Activated gamma-delta T cell treated with Interleukin-2 at 50 U/mL for 16 hours (primary cell): ENCODE results near the gene SGPL1.

Experiments used
- DNase-seq: peaks from one replicate; pipeline ENCODE4 v3.0.0-alpha.2; 2020

The SGPL1 gene

DNA sequence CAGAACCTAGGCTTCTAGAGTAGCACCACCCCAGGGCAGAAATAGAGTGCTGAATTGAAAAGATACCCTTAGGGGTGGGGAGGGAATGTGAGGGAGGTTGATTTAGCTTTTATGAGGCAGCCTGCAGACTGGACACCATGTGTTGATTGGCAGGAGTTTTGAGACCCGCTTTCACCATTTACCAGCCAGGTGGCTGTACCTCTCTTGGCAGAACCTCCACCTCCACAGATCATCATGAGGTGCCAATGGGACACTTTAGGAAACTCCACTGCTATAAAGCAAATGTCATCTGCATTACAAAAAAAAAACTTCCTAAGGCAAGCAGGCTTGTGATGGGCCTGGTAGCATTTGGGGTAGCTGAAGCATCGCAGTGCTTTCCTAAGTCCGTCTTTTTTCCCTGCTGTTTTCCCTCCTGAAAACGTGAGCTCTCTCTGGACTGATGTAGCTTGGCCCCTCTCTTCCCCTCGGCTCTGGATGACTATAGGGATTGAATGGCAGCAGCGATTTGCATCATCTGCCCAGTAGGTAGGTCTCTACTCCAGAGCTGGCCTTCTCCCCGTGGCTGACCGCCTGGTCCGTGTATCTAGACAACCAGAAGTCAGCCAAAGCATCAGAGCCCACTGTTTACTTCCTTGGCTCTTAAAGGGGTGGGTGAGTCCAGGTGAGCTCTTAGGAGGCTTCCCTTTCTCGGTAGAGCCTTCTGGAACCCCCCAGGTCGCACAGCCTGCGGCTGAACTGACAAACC is 71.3 kb downstream of the SGPL1 start:
- DNase-seq: no peak

- DNase-seq: peak; percentile 72
These were observed 72.4 kb downstream of the SGPL1 start, which contains the start of gene PCBD1 for GRCh38 chr10:70887804-70888800. Gene PCBD1, minus strand, starts transcription at chr10:70888565. Its CDS starts 32 bp downstream, at chr10:70888533.

- DNase-seq: no peak
These were observed 73.5 kb downstream of the SGPL1 start for GRCh38 chr10:70889291-70889690.

GRCh38 chr10:70890917-70891431 is 75.2 kb downstream of the SGPL1 start:
- no peak for DNase-seq

GRCh38 chr10:70891627-70892026 is 75.9 kb downstream of the SGPL1 start:
- DNase-seq: no peak

- DNase-seq: no peak
These were observed 76.9 kb downstream of the SGPL1 start for GRCh38 chr10:70892631-70893030.

GRCh38 chr10:70893227-70894006 is 77.7 kb downstream of the SGPL1 start:
- no peak for DNase-seq

DNA sequence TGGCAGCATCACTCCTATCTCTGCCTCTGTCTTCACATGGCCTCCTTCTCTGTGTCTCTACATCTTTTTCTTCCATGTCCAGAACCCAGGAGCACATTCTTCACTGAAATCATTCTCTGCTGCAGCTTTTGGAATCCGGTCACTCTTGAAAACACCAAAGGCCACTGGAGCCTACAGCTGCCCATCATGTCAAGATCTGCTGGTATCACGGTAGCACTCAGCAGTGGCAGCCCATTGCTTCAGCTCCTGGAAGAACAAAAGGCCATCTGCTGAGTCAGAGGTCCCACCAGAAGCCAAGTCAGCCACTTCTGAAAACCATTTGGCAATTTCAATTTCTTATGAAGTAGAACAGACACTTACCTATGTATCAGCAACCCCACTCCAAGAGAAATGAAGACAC is 78.7 kb downstream of the SGPL1 start:
- DNase-seq: no peak

DNA sequence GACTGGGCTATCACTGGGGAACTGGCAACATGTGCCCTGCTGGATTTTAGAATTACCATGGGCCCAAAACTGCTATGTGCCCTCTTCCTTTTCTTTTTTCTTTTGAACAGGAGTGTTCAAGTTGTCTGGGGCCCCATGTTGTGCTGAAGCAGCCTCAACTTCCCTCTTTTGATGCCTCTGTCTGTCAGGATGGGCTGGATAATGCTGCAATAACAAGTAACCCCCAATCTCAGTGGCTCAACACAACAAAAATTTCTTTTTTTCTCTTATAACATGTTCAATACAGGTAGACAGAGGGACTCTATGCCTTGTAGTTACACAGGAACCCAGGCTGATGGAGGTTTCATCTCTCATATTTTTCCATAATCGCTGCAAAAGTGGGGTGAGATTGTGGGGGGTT is 80.8 kb downstream of the SGPL1 start:
- DNase-seq: no peak

DNA sequence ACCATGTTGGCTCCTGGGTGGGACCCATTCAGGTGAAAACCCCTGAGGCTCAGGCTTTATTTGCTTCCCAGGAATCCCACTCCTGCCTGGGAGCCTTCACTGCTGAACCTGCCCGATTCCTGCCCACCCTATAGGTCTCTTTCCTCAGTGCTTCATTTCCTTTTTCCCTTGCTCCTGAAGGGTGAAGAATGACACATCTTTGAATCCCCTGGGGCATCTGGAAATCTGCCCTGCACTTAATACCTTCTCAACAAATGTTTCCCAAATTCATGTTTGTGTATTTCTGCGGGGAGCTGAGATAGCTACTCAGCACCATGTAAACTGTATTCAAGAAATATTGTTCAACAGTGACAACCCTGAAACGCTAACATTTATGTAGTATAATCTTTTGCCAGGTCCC is 82.9 kb downstream of the SGPL1 start:
- DNase-seq: no peak

DNA sequence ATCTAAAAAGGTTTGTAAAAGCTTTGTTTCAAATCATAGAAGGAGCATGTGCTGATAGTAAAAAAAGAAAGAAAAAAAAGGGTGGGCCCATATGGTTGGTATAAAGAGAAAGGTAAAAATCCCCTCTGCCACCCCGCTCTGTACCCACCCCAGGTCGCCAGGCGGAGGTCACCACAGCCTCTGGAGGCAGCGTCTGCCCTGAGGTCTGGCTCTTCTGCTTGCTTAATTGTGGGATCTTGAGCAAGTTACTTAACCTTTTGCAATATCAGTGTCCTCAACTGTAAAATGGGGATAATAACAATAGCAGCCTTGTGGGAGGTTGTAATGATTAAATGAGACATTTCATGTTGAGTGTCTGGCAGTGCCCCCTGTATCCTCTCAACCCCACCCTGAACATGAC is 83.3 kb downstream of the SGPL1 start:
- no peak for DNase-seq

GRCh38 chr10:70901276-70901878 is 85.6 kb downstream of the SGPL1 start:
- no peak for DNase-seq

GRCh38 chr10:70902661-70903261 is 87.0 kb downstream of the SGPL1 start:
- DNase-seq: no peak

- DNase-seq: peak; percentile 20
These were observed 87.6 kb downstream of the SGPL1 start for GRCh38 chr10:70903262-70903921.

GRCh38 chr10:70905071-70906021 is 89.6 kb downstream of the SGPL1 start:
- DNase-seq: no peak

- no peak for DNase-seq
These were observed 90.5 kb downstream of the SGPL1 start for GRCh38 chr10:70906031-70906783.

- no peak for DNase-seq
These were observed 91.3 kb downstream of the SGPL1 start for GRCh38 chr10:70906953-70907636.

DNA sequence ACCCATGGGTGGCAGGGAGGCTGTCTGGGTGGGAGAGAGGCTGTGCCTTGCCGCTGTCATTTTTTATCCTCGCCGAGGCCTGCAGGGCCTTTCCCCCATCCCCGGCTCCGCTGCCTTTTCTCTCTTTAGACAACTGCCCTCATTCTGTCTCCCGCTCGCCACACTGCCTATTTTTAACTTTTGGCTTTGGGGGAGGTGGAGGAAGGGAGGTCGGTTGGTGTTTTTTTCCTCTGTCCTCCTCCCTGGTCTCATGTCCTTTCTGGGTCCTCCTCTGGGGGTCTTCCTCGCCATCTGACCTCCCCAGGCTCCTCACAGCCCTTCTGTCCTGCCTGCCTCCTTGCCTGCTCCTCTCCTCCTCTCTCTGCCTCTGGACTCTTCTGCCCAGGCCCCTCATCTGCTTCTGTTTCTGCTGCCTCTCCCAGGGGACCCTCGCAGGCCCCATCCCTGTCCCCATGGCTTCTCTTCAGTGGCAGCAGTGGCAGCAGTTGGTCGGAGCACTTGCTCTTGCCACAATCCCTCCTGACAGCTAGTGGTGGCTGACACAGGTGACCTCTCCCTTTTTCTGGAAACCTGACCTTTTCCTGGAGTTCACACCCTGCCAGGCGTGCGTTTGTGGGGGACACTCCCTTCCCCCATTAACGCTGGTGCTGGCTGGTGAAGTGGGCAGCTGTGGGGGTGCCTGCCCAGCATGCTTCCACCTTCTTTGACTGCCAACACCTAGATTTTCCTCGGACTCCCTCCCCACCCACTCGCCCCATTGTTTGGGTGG is 92.1 kb downstream of the SGPL1 start:
- no peak for DNase-seq
